ENCODE measurements around the gene CHML.
A peak's percentile ranks its signal among the peaks of the same experiment; 100 is the strongest.

Gene CHML

DNA sequence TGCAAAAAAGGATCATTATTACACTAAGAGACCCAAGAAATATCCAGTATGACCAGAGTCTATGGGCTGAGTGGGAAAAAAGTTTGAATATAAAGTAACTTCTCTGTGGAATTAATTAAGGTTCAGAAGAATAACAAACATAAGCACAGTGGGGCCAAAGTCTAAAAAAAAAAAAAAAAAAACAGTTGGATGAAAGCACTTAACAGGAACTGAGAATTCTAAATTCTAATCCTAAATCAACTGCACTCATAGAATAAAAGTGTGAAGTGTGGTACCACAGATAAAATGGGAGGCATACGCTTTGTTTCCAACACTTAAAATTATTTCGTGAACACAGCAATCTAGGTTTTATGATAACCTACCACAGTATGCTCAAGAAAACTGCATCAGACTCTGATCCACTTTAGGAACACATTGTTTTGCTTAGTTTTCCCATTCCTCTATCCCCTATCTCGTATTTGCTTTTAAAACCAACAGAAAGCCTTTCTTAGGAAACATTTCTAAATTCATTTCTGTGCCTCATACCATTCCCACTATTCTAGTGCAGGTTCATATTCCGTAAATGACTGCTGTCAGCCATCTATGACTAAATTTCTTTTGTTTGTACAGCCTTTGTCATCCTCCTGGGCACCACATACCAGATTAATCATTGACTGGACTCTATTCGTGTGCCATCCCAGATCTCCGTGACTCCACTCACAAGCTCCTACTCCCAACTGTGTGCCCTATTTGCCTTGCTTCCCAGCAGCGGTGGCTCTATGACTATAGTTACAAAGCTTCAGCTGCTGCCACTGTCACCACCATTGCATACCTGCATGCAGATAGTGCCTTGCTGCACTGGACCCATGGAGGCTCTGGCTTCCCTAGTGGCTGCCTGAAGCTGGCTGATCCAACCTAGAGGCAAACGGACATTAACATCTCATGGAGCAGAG is 24.9 kb downstream of the CHML start:
- DNase-seq, result no peak

DNA sequence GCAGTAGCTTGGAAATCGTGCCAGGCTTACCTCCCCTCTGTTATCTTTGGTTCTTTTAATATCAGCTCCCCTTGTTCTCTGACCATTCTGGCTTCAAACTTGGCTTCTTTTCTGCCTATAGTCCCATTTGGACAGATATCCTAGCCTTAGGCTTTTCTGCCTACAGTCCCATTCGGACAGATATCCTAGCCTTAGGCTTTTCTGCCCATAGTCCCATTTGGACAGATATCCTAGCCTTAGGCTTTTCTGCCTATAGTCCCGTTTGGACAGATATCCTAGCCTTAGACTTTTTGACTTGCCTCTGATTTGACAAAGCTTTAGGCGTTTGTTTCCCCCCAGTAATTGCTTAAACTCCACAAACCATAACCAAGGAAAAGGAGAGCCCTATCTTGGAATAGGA is 25.6 kb downstream of the CHML start:
- DNase-seq, result no peak

DNA sequence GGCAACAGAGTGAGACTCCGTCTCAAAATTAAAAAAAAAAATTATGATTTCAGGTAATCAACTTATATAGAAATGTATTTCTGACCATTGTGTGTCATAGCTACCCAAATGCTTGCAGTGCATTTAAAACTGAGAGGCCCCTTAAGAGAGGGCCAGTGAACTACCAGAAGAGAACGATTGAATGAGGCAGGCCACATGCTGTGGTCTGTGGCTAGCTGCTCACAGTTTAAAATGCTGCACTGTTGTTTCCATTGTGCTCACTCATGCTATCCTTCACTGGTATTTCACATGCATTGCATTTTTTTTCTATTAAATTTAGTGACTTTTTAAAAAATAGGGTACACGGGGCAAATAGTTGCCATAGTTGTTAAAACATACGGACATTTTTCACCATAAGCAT is 26.0 kb downstream of the CHML start:
- DNase-seq, result no peak

DNA sequence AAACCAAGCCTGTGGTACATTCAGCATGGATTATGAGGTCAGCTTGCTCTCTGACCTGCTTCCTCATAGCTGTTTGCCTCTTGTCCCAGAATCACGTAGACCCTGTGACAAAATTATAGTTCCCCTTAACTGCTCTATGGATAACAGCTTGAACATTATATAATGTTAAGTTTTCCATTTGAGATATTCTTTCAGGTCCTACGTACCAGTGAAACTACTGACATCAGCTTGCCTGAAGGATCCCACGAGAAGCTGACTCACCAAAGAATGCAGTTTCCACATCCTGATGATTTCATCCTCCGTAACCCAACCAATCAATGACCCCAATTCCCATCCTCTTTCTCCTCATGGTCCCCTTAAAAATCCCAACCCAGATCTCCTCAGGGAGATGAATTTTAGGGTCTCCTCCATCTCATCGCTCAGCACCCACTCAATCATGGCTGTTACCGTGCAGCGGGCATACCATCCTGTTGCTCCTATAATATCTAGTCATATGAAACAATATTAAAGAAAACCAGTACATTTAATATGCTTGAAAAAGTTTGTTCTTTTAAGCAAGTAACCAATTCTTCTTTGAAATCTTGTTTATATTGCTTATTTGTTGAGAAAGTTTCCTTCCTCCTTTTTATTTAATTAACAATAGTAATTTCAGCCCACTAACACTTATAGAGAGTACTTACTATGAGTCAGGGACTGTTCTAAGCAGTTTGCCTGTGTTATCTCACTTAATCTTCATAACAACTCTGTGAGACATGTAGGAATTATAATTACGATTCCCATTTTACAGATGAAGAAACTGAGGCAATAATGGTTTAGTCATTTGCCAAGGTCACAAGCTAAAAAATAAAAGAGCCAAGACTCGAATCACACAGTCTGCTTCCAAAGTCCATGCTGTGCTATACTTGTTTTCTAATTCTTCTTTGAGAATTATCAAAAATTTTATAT is 27.4 kb downstream of the CHML start:
- peak; percentile 97 for DNase-seq

DNA sequence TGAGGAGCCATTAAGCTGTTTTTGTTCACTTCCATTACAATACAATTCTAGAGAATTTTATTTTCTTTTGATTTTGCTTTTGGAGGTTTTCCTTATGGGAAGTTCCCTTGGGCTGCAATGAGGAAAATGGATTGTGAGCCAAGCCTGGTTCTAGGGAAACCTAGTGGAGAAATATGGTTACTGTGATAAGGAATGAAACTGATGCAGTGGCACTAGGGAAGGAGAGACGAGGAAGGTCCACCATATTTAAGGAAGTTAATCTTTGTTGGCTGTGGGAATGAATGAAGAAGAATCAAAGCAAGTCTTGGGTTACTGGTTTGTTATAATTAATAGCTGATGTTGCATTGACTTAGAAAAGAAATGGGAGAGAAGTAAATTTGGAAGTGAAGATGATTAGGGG is 28.4 kb downstream of the CHML start:
- peak; percentile 57 for DNase-seq

DNA sequence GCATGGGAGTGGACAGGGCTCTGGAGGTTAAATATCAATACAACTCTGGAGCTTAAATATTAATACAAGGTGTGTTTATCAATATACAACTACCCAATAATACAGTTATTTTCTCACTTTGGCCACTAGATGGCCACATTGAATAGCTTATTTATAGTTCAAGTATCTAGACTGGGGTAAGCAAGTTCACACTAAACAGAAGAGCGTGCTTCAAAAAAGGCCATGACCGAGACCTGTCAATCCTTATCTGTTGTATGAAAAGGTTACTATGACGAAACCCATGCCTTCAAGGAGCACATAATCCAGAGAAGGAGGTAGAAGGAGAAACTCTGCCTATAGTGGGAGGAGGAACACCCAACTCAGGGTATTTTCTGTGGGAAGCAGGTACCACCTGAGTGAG is 29.1 kb downstream of the CHML start:
- DNase-seq, result peak; percentile 83

DNA sequence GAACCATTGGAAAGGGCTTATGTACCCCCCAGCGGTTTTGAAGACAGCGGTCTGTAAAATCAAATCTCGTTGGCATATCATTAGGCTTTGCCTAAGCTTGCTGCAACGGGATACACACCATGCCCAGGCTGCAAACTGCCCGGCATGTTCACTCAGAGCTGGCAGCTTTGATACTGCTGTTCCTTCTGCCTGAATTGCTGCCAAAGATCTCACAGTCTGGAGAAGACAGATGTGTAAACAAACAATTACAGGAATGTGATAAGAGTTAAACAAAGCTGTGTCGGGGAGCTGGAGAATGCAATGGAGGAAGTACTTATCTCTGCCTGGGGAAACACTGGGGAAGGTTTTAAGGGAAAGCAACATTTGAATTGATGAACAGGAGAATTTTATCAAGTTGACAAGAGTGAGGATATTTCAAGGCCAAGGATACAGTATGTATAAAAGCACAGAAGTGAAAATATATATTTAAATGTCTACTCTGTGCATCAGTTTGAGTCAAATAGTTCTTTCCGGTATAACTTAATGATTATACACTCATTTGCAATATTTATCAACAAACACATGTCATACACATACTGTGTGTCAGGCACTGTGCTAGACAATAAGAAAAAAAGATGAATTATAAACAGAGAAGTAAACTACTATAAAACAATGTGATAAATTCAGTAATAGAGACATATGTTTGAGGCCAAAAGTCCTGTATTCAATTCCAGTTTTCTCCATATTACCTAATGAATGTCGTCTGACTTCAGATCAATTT is 29.9 kb downstream of the CHML start:
- no peak for DNase-seq

DNA sequence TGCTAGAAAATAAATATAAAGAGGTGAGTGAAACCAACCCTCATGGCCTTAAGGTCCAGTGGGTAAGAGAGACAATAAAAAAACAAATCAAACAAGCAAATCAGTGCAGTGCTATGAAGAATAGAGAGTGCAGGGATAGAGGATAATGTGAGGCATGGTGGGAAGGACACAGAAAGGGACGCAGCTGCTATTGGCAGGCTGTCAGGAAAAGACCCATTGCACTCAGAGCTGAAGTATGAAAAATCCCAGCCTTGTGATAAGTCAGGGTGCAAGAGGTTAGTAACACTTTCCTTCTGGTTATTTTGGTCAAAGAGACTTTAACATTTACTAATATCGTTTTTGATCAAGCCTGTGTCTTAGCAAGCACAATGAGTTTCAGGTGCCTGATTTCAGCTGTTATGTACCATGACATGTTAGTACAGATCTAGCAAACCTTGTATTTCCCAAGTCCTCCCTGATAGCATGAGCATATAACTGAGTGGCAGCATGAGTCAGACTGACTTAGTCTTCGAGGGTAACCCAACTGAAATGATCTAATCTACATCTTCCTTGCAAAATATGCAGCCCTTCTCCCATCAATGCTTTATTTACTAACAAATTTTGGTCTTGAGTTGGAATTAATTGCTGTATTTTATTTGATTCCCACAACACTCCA is 31.7 kb downstream of the CHML start:
- DNase-seq, result peak; percentile 87

DNA sequence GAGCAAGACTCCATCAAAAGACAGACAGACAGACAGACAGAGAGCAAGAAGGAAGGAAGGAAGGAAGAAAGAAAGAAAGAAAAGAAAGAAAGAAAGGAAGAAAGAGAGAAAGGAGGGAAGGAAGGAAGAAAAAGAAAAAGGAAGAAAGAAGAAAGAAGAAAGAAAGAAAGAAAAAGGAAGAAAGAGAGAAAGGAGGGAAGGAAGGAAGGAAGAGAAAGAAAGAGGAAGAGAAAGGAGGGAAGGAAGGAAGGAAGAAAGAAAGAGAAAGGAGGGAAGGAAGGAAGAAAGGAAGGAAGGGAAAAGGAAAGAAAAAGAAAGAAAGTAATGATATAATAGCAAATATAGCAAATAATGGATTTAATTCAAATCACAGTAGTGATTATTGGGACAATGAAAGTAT is 32.7 kb downstream of the CHML start:
- no peak for DNase-seq

DNA sequence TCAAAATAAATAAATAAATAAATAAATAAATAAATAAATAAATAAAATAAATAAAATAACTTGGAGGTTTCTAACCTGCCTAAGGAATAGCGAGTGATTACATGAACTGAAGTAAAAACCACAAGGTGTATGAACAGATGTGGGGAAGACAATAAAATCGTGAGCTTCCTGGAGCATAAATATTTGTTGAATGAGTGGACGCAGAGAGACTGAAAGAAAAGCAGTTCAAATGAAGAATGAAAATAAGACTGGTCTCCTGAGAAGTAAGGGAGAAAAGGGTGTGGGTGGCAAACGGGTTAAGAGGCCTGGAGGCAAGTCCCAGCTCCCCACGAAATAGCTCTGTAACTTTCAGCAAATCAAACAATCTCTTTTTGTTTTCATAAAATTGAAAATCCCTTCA is 33.6 kb downstream of the CHML start:
- DNase-seq, result no peak

DNA sequence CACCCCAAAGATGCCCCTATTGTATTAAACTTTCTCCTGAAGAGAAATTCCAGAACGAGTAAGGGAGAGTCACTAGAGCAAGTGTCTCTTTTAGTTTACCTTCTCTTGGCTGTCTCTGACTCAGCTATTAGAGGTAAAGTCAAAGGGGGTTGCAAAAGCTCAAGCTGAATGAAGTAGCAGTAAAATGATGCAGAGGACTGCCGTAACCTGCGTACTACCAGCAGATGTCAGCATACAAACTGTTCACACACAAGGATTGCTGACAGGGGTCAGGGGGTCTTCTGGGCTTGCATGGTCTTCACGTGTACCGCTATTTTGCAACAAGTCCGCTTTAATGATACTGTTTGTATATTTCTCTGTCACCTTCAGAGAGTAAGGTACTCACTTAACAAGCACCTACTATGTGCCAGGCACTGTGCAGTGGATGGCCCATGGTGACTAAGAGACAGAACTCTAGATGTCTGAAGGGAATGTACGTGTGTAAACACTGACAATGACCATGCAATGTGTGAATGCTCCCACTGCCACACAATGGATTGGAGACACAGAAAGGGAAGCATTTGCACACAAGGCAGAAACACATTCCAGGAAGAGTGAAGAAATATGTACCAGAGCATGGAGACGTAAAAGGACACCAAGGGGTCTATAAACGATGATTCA is 34.9 kb downstream of the CHML start:
- no peak for DNase-seq

DNA sequence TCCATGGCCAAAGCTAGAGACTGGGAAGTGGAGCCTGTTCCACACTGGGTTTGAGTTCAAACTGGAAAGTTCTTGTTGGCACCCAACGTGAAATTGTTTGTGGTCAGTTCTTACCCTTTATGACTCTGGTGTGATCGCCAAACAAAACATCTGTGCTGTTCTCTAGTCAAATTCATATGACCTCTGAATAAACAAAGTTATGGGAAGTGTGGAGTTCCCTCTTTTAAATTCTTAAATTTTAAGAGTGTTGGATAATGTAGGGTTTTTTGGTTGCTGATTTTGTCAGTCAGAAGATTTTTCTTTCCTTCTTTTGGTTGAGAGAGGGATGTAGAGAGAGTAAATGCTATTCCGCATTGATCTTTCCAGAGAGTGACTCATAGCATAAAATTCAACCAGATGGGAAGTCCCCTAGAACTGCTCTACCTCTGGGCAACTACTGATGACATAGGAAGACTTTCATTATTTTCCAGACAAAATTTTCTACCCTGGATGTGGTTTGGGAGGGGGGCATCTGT is 36.4 kb downstream of the CHML start:
- DNase-seq, result peak; percentile 84

DNA sequence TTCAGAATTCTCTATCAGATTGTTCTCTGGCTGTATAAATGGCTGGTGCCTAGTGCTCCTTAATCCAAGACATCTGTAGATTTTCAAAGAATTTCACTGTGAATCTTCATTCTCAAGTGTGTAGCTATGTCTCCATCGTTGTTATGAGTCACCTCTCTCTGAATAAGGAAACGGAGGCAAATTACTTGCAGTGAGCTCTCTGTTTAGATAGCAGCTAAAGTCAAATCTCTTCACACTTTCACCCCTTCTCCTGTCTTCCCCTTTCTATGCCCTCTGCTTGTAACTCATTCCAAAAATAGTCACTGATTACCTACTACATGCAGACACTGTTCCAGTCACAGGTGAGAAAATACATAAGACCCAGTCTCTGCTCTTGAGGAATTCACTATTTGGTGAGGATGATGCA is 39.7 kb downstream of the CHML start:
- DNase-seq, result peak; percentile 65

DNA sequence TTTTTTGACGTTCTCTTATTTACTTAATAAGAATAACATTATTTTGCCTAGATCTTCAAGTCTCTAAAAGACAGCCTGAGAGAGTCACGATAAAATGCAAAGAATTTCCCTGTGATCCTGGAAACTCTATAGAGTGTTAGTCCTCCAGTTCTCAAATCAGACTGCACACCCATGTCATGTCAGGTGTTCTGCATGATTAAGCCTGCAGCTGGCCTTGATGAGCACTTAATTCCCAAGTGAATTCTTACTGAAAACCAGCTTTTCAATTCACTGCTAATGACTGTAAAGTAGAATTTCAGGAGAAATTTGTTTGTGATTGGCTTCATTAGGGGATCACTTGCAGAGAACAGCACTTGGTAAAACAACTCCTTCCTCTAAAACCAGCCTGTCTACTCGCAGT is 41.9 kb downstream of the CHML start:
- no peak for DNase-seq

DNA sequence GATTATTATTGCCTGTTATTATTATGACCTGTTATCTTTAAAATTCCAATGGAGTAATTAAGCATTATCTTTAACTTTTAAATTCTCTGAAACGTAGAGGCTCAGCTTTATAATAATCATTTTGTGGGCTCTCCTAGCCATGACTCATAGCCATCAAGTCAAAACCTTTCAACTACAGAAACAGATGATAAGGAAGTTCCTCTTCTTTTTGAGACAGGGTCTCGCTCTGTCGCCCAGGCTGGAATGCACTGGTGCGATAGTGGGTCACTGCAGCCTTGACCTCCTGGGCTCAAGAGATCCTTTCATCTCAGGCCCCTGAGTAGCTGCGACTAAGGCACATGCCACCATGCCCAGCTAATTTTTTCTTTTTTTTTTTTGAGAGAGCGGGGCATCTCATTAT is 43.5 kb downstream of the CHML start:
- DNase-seq, result no peak

DNA sequence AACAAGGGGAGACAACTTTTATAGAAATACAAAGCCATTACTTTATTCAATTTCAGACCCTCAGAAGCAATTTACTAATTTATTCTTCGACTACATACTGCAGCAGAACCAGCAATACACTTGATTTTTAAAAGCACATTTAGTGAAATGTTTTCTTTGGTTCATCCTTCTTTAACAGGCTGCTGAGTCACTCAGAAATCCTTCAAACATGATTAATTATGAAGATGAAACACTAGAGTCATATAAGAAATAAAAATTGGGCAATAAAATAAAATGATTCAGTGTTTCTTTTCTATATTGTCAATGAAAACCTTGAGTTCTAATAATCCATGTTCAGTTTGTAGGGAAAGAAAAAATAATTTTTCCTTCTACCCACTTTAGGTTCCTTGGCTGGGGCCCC is 47.0 kb downstream of the CHML start:
- no peak for DNase-seq

DNA sequence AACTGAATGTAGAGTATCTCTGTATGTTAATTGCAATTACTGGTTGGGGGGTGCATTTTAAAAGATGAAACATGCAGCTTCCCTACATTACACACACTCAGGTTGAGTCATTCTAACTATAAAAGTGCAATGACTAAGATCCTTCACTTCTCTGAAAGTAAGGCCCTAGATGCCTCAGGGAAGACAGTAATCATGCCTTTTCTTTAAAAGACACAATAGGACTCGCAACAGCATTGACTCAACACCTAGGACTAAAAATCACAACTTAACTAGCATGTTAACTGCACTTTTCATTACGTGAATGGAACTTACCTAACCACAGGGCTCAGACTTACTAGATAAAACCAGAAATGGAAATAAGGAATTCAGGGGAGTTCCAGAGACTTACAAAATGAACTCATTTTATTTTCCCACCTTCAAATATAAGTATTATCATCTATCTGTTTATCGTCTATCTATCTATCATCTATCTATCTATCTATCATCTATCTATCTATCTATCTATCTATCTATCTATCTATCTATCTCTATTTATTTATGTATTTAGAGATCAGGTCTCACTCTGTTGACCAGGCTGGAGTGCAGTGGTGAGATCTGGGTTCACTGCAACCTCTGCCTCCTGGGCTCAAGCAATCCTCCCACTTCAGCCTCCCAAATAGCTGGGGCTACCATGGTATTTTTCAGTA is 47.8 kb downstream of the CHML start:
- peak; percentile 84 for DNase-seq

DNA sequence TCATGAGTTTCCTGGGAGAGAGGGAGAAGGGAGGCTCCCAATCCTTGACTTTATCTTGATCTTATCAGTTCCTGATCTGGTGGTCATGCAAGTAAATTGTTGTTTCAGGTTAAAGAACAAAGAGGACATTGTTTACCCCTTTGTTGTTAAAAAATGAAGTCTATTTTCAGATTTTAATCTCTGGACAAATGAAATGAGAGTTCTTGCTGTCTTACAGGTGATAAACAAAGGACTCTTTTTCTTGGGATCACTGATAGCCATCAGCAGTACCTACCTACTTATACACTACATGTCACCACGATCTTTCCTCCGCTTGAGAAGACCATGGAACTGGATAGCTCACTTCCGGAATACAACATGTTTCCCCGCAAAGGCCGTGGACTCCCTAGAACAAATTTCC is 48.4 kb downstream of the CHML start:
- no peak for DNase-seq

DNA sequence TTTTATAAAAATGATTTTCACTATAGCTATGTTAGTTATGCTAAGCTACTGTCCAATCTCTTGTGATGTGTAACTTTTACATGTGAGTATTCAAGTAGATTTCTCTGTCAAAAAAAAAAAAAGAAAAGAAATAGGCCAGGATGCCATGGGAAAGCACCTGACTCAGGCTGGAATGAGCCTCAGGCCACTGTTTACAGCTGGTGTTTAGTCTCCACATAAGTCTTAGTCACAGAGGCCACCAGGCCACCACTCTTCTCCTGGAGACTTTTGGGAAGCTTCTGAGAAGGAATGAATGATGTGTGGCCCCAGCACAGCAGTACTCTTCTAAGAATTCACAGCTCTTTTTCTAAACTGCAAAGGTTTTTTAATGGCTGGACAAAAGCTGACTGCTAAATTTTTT is 48.9 kb downstream of the CHML start:
- DNase-seq, result peak; percentile 80

DNA sequence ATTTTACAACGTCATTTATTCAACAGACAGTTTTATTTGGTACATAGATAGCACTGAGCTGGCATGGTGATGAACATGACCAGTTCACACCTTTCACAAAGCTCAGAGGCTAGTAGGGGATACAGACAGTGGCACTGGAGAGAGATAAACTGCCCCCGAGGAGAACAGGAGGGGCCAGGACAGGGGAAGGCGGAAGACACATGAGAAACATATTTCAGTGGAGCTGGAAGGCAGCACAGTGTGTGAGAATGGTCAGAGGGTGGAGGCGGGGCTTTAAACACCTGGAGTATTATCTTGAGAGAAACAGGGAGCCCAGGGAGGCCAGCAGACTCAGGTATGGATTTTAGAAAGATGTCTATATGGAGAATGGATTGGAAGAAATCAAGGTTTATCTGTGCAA is 49.5 kb downstream of the CHML start:
- no peak for DNase-seq
